Fibroblast of mammary gland (primary cell): ENCODE results near the gene GSC2.

Experiments used
- DNase-seq: peaks from one replicate; pipeline ENCODE4 v3.0.0-alpha.2; 2010; ENCODE audit warnings: low read depth
- H3K4me3 ChIP-seq: 2 replicates; pipeline ENCODE4 v1.5.1; 2011; ENCODE audit warnings: low read depth, mild to moderate bottlenecking, low read length, moderate library complexity; ENCODE audit not compliant: control insufficient read depth
- TF ChIP-seq, protein P1 (sequence below): conservative IDR thresholded peaks from 2 replicates; pipeline ENCODE4 v1.5.1; 2011; ENCODE audit warnings: low read depth, low read length, inconsistent platforms; ENCODE audit not compliant: control insufficient read depth, insufficient read depth

The GSC2 gene

DNA sequence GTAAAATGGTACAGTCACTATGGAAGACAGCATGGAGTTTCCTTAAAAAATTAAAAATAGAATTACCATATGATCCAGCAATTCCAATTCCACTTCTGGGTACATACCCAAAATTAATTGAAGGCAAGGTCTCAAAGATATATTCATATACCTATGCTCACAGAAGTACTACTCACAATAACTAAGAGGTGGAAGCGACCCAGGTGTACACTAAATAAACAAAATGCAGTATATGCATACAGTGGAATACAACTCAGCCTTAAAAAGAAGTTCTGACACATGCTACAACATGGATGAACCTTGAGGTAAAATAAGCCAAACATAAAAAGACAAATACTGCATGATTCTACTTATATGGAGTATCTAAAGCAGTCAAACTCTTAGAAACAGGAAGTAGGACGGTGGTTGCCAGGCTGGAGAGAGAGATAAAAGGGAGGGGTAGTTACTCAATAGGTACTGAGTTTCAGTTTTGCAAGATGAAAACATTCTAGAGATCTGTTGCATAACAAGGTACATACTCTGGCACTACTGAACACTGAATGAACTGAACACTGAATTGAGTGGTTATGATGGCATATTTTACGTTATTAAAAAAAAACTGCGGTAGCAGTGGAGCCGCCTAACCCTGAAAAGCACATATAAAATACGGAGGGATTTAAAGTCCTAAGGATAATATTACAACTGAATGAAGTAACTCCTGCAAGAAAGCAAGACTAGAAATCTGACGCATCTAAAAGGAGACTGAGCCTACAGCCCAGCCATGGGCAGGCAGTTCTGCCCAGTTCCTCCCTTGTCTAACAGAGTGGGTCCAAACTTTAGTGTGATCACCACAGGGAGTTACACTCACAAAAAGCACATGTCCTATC, 40.7 kb downstream of the GSC2 start:
- H3K4me3 ChIP-seq: no peak overlapping the region
- DNase-seq: peak; percentile 67

DNA sequence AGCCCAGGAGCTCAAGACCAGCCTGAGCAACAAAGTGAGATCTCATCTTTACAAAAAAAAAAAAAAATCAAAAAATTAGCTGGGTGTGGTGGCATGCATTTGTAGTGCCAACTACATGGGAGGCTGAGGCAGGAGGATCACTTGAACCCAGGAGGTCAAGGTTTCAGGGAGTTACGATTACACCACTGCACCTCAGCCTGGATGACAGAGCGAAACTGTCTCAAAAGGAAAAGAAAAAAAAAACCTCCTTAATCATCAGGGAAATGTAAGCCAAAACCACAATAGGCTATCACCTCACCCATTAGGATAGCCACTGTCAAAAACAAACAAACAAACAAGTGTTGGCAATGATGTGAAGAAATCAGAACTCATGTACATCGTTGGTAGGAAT, 41.3 kb downstream of the GSC2 start:
- TF ChIP-seq, protein P1, sequence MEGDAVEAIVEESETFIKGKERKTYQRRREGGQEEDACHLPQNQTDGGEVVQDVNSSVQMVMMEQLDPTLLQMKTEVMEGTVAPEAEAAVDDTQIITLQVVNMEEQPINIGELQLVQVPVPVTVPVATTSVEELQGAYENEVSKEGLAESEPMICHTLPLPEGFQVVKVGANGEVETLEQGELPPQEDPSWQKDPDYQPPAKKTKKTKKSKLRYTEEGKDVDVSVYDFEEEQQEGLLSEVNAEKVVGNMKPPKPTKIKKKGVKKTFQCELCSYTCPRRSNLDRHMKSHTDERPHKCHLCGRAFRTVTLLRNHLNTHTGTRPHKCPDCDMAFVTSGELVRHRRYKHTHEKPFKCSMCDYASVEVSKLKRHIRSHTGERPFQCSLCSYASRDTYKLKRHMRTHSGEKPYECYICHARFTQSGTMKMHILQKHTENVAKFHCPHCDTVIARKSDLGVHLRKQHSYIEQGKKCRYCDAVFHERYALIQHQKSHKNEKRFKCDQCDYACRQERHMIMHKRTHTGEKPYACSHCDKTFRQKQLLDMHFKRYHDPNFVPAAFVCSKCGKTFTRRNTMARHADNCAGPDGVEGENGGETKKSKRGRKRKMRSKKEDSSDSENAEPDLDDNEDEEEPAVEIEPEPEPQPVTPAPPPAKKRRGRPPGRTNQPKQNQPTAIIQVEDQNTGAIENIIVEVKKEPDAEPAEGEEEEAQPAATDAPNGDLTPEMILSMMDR: no peak
- H3K4me3 ChIP-seq: no peak overlapping the region
- DNase-seq: no peak

More for the DNA sequence above, 40.7 kb downstream of the GSC2 start:
- TF ChIP-seq, protein P1: no peak

DNA sequence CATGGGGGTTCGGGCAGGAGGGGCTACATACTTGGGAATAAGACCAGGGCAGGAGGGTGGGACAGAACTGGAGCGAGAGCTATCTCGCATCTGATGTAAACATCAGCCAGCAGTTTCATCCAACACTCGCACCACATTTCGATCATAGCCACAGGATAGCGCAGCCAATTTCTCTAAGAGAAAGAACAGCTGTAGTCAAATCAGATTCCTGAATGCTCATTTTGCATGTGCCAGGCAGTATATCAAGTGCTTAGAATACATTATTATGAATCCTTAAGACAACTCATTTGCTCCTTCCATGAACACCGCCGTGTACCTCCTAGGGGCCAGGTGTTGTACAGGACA, 42.4 kb downstream of the GSC2 start:
- DNase-seq: no peak
- H3K4me3 ChIP-seq: no peak overlapping the region
- TF ChIP-seq, protein P1: no peak

DNA sequence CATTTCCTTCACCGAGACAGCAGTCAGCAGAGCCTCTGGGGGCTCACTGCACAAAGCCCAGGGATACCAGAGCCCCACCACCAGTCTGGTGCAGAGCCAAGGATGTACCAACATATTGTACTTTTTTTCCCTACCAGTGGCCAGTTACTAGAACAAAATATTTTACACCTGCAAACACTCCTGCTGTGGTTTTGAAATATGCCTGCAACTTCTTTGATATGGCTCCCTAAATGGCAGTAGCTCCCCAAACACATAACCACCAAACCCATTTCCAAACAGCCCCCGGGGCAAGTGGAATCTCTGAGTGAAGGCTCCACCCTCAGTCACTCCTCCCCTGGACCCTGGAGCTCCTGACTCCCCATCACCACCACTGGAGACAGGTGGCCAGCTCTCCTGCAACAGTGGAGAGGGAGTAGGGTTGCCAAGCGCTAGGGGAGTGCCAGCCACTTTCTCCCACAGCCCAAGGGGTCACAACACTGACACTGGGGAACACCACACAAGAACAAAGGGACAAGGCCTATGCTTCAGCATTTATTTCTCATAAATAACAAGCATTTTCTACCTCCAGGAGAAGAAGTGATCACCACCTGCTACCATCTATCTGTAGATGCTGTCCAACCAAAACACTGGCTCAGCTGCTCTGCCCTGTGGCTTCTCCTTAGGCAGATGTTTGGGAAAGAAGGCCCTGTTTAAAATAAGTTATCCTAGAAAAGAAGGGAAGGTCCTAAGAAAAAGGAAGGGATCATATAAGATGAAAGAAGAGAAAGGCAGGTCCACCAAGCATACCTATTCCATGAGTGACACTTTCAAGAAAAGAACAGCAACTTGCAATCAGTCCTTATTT, 43.0 kb downstream of the GSC2 start:
- no peak overlapping the region for H3K4me3 ChIP-seq
- no peak for DNase-seq
- TF ChIP-seq, protein P1: no peak

DNA sequence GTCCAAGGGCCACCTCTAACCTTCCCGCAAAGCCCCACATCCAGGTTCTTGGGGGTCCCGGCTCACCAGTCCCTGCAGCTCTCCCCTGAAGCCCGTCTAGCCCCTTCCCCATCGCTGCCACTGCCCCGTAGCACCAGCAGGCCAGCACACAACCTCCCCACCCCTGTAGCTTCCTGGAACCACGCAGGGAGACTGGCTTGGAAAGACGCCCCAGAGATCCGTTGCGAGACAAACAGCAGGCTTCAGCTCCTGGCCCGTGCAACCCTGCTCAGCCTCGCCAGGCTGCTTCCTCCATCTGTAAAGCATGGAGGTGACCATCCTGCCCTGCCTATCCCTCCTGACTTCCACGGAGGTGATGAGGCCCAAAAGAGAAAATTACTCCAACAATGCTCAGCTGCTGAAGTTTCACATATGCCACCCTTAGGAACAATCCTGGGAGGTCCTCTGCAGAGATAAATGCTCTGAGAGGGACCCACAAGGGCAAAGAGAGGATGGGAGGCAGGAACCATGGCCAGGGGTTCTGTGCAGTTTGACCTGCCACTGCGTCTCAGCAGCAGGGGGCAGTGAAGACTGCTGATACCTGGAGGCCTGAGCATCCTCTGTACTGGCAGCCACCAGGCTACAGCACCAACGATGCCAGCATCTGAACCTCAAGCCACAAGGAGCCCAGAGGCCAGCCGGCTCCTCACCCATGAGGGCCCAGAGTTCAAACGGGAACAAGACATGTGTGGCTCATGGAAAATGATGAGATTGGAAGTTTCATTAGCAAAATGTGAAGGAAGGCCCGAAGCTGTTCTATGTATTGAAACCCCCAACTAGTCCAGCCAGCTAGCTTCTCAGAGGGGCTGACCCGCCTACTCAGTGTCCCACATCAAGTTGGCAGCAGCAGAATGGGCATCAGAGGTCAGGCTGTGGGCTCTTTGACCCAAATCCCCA, 44.0 kb downstream of the GSC2 start:
- TF ChIP-seq, protein P1: peak; percentile 27
- no peak overlapping the region for H3K4me3 ChIP-seq
- DNase-seq: no peak

DNA sequence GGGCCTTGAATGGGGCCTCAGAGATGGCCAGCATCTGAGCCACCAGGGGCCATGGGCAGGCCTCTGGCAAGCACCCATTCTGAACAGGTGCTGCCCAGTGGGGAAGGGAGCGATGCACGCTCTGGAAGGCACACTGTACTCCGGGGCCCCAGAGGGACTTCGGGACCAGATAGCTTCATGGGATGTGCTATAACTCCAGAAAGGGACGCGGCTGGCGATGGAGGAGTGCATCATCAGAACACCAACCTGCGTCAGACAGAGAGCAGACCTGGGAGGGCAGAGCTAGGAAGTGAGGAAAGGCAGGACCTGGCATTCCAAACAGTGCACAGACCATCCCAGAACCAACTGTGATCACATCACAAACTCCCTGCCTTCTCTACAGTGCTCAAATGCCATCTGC, 44.6 kb downstream of the GSC2 start:
- H3K4me3 ChIP-seq: no peak overlapping the region
- TF ChIP-seq, protein P1: no peak
- DNase-seq: no peak
